ENCODE measurements around the gene JAML. TPM values are rescaled to one million over a fixed set of nuclear protein-coding genes. Genes with fewer than 3 reads are reported as not detected.
A peak's percentile ranks its signal among the peaks of the same experiment; 100 is the strongest.

Gene JAML
- total RNA-seq, 2 experiments from 2014 or later: 26.7 to 30.3 TPM

DNA sequence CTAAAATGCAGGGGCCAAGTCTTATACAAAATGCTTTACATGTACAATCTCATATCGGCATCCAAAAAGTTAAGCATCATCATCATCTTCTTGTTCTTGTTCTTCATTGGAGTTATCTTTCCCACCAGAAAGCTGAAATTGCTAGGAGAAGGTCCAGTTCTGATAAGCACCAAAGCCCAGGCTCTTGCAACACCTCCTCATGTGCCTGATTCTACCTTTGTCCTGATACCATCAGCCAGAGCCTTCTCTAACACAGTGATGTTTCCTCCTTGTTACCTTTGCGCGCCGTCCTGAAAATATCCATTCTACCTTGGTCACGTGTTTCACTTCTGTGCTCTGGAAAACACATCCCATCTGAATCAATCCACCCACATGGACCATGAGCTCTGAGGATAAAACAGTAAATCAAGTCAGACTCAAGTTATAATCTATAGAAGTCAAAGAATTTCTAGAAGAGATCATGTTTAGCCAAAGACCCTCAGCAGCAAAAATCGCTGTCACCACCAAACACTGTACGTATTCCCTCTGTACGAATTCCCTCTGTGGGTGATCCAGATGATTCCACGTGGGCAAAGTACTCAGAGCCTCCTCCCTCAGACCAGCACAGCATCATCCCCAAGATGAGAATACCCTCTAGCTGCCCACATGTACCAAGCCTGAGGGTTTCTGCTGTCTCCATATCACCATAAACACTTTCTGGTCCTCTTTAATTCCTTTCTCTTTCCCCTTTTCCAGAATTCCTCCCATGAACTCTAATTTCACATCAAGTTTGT, 19.0 kb downstream of the JAML start:
- no peaks in the 10 kb centered on the region for H3K27me3 Mint-ChIP-seq
- peak overlapping the region; percentile 74 for H3K27ac Mint-ChIP-seq
- H3K9me3 Mint-ChIP-seq: no peaks in the 10 kb centered on the region
- Histone ChIP-seq H3K4me3 (ENCODE audit: low read length) (no peak overlapping the region), H3K27me3 (ENCODE audit: control insufficient read depth in 1 of 2, insufficient read depth in 2 of 2, low read length in 2 of 2) (no peaks in the 10 kb centered on the region), H3K4me1 (ENCODE audit: insufficient read depth, low read length) (peaks cover 61% of the 10 kb centered on the region), H3K36me3 (ENCODE audit: insufficient read depth, low read length) (peaks cover 55% of the 10 kb centered on the region), H3K9me3 (ENCODE audit: control insufficient read depth in 1 of 2, insufficient read depth in 1 of 2, low read length in 2 of 2) (no peaks in the 10 kb centered on the region), H3K27ac (ENCODE audit: low read depth in 1 of 2, low read length in 2 of 2) (peak overlapping the region in 1 of 2 donors; percentile 15)
- DNase-seq (no peak), ATAC-seq (ENCODE audit: poor library complexity) (no peak)
- peaks cover 6% of the 10 kb centered on the region for H3K4me1 Mint-ChIP-seq (ENCODE audit: low read depth)
- CTCF ChIA-PET: interaction anchor here (1.0 kb wide), 1 partner anchor 36 kb away, joined by 3 read pairs; no protein-coding TSS in a partner anchor
- intact Hi-C loops (cut with DNase I, micrococcal nuclease): no loop called here
- POLR2A ChIA-PET: interaction anchor here (1.0 to 1.9 kb wide), 3 partner anchors 10 to 24 kb away, joined by 4 to 13 read pairs (median 6); partner anchors contain the start of gene JAML
- peaks cover 32% of the 10 kb centered on the region for H3K36me3 Mint-ChIP-seq (ENCODE audit: low read depth)
- TF ChIP-seq, protein P1, sequence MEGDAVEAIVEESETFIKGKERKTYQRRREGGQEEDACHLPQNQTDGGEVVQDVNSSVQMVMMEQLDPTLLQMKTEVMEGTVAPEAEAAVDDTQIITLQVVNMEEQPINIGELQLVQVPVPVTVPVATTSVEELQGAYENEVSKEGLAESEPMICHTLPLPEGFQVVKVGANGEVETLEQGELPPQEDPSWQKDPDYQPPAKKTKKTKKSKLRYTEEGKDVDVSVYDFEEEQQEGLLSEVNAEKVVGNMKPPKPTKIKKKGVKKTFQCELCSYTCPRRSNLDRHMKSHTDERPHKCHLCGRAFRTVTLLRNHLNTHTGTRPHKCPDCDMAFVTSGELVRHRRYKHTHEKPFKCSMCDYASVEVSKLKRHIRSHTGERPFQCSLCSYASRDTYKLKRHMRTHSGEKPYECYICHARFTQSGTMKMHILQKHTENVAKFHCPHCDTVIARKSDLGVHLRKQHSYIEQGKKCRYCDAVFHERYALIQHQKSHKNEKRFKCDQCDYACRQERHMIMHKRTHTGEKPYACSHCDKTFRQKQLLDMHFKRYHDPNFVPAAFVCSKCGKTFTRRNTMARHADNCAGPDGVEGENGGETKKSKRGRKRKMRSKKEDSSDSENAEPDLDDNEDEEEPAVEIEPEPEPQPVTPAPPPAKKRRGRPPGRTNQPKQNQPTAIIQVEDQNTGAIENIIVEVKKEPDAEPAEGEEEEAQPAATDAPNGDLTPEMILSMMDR (IDR thresholded peaks at IDR 0.05): no peak
- H3K4me3 Mint-ChIP-seq: peak overlapping the region; percentile 75

DNA sequence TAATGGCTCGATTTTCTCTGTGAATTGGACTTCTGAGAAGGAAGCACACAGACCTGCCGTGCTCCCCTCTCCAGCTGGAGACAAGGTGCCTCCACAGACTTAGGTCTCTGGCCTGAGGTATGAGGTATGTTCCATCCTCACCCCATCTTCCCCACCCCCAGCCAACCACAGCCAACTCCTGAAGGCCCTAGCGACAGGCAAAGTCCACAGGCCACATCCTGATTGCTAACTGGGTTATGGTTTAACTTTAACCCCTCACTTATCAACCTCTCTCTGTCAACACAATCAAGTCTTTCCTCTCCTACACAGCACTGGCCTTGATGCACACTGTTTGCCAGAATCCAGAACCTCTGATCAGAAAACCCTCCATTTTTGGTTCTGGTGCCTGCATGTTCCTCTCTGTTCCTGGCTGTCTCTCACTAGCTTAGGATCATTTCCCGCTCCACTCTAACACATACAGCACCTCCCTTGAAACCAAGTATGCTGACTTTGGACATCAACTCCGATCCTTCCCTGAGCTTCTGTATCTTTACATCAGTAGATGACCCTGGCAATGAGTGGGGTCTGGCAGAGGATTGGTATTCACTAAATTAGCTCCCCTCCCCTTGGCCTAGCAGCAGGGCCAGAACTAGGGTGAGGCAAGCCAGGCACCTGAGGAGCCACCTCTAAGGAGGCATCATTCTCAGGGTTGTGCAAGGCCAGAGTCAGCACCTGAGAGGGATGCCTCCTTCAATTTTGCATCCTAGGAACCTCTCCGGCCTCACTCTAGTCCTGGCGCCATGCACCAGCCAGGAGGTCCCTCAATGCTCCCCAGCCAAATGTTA, 22.0 kb downstream of the JAML start:
- peak; percentile 21 to 88 (median 46) for DNase-seq
- H3K9me3 ChIP-seq (ENCODE audit: control insufficient read depth in 1 of 2, insufficient read depth in 1 of 2, low read length in 2 of 2): no peaks in the 10 kb centered on the region
- Mint-ChIP-seq H3K27ac (no peak overlapping the region), H3K4me3 (no peak overlapping the region), H3K9me3 (no peaks in the 10 kb centered on the region), H3K27me3 (no peaks in the 10 kb centered on the region), H3K4me1 (ENCODE audit: low read depth) (peaks cover 11% of the 10 kb centered on the region), H3K36me3 (ENCODE audit: low read depth) (peaks cover 24% of the 10 kb centered on the region)
- peaks cover 37% of the 10 kb centered on the region for H3K36me3 ChIP-seq (ENCODE audit: insufficient read depth, low read length)
- no peak overlapping the region for H3K4me3 ChIP-seq (ENCODE audit: low read length)
- TF ChIP-seq, protein P1 (IDR thresholded peaks at IDR 0.05): no peak
- intact Hi-C loops (cut with DNase I, micrococcal nuclease): loop anchor here (2.0 to 5.0 kb wide), 5 partner anchors 18 to 139 kb away; partner anchors contain the start of genes CD3D (in 1 of the 2) and CD3G (in 1 of the 2)
- H3K4me1 ChIP-seq (ENCODE audit: insufficient read depth, low read length): peaks cover 74% of the 10 kb centered on the region
- ATAC-seq (ENCODE audit: poor library complexity): peak; percentile 54
- peak overlapping the region; percentile 23 to 25 for H3K27ac ChIP-seq (ENCODE audit: low read depth in 1 of 2, low read length in 2 of 2)
- no peaks in the 10 kb centered on the region for H3K27me3 ChIP-seq (ENCODE audit: control insufficient read depth in 1 of 2, insufficient read depth in 2 of 2, low read length in 2 of 2)
- POLR2A ChIA-PET: interaction anchor here (0.7 to 2.1 kb wide), 10 partner anchors 9 to 61 kb away, joined by 3 to 12 read pairs (median 4); partner anchors contain the start of genes JAML, MPZL2 and MPZL3
- CTCF ChIA-PET: interaction anchor here (0.9 to 1.8 kb wide), 8 partner anchors 10 to 101 kb away, joined by 3 to 7 read pairs (median 4); partner anchors contain the start of genes CD3E and MPZL2

DNA sequence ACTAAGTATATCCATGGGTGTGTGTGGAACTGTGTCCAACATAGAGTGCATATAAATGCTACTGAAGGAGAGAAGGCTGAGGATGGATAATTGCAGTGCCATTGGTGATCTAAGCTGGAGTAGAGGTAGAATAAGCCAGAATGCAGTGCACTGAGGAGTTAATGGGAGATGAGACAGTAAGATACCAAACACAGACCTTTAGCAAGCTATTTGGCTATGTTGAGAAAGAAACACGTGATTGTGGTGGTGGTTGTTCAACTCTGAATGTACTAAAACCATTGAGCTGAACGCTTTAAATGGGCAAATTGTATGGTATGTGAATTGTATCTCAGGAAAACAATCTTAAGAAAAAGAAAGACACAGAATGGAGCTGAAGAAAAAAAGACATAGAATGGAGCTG, 22.8 kb downstream of the JAML start:
- DNase-seq (no peak), ATAC-seq (ENCODE audit: poor library complexity) (no peak)
- Mint-ChIP-seq H3K27me3 (no peaks in the 10 kb centered on the region), H3K9me3 (no peaks in the 10 kb centered on the region), H3K4me3 (no peak overlapping the region), H3K27ac (no peak overlapping the region), H3K36me3 (ENCODE audit: low read depth) (peaks cover 29% of the 10 kb centered on the region), H3K4me1 (ENCODE audit: low read depth) (peaks cover 11% of the 10 kb centered on the region)
- H3K36me3 ChIP-seq (ENCODE audit: insufficient read depth, low read length): peaks cover 46% of the 10 kb centered on the region
- peak overlapping the region in 1 of 2 donors; percentile 19 for H3K27ac ChIP-seq (ENCODE audit: low read depth in 1 of 2, low read length in 2 of 2)
- POLR2A ChIA-PET: interaction anchor here (0.7 to 2.1 kb wide), 10 partner anchors 10 to 234 kb away, joined by 3 to 12 read pairs (median 4); partner anchors contain the start of genes JAML, KMT2A, MPZL2 and MPZL3
- H3K4me1 ChIP-seq (ENCODE audit: insufficient read depth, low read length): peaks cover 68% of the 10 kb centered on the region
- TF ChIP-seq, protein P1 (IDR thresholded peaks at IDR 0.05): no peak
- CTCF ChIA-PET: interaction anchor here (0.9 to 1.8 kb wide), 8 partner anchors 11 to 102 kb away, joined by 3 to 7 read pairs (median 4); partner anchors contain the start of genes CD3E and MPZL2
- no peaks in the 10 kb centered on the region for H3K9me3 ChIP-seq (ENCODE audit: control insufficient read depth in 1 of 2, insufficient read depth in 1 of 2, low read length in 2 of 2)
- no peaks in the 10 kb centered on the region for H3K27me3 ChIP-seq (ENCODE audit: control insufficient read depth in 1 of 2, insufficient read depth in 2 of 2, low read length in 2 of 2)
- intact Hi-C loops (cut with DNase I, micrococcal nuclease): loop anchor here (2.0 to 5.0 kb wide), 6 partner anchors 19 to 140 kb away; partner anchors contain the start of genes CD3D (in 1 of the 2), CD3G (in 1 of the 2) and JAML (in 1 of the 2)
- no peak overlapping the region for H3K4me3 ChIP-seq (ENCODE audit: low read length)
